Fibroblast of gingiva (primary cell): Measurements from ENCODE around the gene ZNF280D.
"Not testable (repeated sequence)": the region's sequence is repeated elsewhere in the genome, so short reads cannot be mapped to it uniquely, and the experiment has no call there.

ENCODE experiments used
- DNase-seq: peaks from one replicate; pipeline ENCODE4 v3.0.0-alpha.2; 2011; ENCODE audit warnings: low read depth

The ZNF280D gene, protein sequence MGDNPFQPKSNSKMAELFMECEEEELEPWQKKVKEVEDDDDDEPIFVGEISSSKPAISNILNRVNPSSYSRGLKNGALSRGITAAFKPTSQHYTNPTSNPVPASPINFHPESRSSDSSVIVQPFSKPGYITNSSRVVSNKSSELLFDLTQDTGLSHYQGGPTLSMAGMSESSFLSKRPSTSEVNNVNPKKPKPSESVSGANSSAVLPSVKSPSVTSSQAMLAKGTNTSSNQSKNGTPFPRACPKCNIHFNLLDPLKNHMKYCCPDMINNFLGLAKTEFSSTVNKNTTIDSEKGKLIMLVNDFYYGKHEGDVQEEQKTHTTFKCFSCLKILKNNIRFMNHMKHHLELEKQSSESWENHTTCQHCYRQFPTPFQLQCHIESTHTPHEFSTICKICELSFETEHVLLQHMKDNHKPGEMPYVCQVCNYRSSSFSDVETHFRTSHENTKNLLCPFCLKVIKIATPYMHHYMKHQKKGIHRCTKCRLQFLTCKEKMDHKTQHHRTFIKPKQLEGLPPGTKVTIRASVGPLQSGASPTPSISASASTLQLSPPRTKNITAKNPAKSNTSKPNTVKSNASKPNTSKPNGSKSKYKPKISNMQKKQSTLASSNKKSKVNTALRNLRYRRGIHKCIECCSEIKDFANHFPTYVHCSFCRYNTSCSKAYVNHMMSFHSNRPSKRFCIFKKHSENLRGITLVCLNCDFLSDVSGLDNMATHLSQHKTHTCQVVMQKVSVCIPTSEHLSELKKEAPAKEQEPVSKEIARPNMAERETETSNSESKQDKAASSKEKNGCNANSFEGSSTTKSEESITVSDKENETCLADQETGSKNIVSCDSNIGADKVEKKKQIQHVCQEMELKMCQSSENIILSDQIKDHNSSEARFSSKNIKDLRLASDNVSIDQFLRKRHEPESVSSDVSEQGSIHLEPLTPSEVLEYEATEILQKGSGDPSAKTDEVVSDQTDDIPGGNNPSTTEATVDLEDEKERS

GRCh38 chr15:56733136-56734012, at the start of gene ZNF280D:
TSS of gene ZNF280D (minus strand) at chr15:56733509. CDS start at chr15:56707109, 26,400 bp downstream.
- DNase-seq, result peak; percentile 93

GRCh38 chr15:56782306-56782705, 49.0 kb upstream of the ZNF280D start:
- no peak for DNase-seq

DNA sequence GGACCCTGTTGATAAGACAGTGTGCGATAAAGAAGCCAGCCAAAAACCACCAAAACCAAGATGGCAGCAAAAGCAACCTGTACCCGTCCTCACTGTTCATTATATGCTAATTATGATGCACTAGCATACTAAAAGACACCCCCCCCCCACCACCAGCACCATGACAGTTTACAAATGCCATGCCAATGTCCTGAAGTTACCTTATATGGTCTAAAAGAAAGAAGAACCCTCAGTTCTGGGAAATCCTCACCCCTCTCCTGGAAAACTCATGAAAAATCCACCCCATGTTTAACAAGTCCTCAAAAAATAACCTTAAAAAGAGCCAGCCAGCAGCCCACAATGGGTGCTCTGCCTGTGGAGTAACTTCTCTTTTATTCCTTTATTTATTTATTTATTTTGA, 48.4 kb upstream of the ZNF280D start:
- no peak for DNase-seq

GRCh38 chr15:56780102-56780725, 46.9 kb upstream of the ZNF280D start:
- not testable (repeated sequence) for DNase-seq

DNA sequence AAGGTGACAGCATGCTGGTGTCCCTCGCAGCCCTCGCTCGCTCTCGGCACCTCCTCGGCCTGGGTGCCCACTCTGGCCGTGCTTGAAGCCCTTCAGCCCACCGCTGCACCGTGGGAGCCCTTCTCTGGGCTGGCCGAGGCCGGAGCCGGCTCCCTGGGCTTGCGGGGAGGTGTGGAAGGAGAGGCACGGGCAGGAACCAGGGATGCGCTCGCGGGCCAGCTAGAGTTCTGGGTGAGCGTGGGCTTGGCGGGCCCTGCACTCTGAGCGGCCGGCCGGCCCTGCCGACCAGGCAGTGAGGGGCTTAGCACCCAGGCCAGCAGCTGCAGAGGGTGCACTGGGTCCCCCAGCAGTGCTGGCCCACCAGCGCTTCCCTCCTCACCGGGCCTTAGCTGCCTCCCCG, 46.1 kb upstream of the ZNF280D start:
- DNase-seq, result not testable (repeated sequence)

- DNase-seq, result no peak
Measured at GRCh38 chr15:56778761-56779160, 45.5 kb upstream of the ZNF280D start.

GRCh38 chr15:56776839-56777238, 43.5 kb upstream of the ZNF280D start:
- no peak for DNase-seq

DNA sequence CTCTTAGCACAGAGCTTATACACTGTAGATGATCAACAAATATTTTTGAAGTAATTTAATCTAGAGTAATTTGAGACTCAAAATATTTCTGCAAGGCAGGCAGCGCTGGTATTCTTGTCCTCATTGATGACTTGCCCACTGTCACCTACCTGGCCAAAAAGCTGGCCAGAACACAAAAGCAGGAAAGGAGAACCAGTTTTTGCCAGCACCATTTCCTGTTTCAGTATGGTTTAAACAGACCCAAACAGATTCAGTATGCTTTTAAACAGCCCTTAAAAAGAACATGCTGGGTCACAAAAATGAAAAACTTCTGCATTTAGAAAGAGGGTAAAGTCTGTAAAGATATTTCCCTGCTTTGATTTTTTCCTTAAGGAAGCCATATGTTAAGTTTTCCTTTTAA, 42.3 kb upstream of the ZNF280D start:
- no peak for DNase-seq

DNA sequence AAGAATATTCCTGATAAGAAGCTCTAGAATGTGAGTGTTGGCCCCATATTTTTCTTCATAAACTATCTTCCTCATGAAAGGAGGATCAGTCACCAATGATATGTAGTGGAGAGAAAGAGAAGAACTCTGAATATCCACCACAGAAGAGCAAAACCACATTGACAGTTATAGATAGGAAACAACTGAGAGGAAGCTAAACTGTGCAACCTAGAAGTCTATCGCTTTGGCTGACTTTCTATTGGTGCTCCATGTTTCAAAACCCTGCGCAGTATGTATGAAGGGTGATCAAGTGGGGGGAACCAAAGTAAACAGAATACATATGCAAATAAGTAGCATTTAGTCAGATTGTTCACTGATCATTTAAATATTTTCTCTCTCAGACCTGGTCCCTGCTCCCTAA, 41.0 kb upstream of the ZNF280D start:
- no peak for DNase-seq

DNA sequence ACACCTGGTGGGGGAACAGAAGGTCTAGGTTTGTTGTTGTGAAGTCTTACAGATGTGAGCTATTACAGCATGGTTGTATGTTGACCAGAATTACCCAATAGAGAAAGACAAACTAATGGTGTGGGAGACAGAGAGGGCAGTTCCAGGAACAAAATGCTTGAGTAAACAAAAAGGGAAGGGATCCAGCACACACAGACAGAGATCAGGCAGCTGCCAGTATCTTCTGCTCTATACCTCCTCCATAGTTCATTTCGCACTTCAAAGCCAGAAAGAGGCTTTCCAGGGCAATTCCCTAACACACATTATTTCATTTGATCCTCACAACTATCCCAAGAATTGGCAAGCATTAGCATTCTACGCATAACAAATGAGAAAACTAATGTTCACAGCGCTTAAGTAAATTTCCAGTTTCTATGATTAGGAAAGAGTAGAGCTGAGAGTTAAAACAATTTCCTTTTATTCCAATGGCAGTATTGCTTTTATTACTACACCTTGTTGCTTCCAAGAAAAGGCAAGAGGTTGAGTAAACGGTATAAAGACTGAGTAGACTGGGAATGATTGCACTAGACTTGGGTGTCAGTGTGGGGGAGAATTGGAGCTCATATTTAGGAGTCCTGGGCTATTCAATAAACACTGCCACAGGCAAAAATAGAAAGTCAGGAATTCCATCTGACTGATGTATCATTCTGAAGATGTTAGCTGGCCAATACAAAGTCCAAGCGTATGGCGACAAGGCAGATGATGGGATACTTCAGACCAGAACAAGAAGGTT, 39.7 kb upstream of the ZNF280D start:
- DNase-seq, result peak; percentile 64

- DNase-seq, result no peak
Measured at GRCh38 chr15:56770173-56770572, 36.9 kb upstream of the ZNF280D start.

DNA sequence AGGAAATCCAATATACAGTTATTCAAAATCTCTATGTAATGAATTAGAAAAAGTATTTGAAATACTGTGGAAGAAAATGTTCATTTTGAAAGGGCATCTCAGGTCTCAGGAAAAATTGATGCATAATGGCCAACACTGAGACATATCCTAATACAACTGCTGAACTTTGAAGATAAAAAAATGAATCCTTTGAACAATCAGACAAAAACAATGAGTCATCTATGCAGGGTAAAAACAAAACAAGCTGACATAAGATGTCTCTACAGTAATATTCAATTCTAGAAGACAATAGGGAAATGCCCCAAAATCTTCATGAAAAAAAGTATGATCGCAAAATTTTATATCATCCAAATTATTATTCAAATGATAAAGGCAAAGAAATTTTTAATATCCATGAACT, 34.0 kb upstream of the ZNF280D start:
- DNase-seq, result no peak

GRCh38 chr15:56765251-56765650, 31.9 kb upstream of the ZNF280D start:
- peak; percentile 89 for DNase-seq

- no peak for DNase-seq
Measured at GRCh38 chr15:56763141-56763895, 30.0 kb upstream of the ZNF280D start.

DNA sequence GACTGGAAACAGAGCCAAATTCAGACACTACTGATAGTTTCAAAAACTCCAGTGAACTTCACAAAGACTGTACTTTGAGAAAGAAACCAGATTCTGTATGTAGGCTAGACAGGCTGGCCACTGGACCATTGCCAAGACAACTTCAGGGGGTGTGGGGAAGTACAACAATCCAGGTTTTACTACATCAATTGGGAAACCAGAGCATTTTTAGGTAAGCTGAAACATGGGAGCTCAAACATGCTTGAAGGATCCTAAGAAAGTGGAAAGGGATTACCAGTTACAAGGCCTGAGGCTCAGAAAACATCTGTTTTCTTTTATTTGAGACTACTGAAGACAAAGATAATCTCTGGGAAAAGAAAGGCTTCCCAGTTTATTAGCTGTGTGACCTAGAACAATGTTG, 26.9 kb upstream of the ZNF280D start:
- DNase-seq, result peak; percentile 16

DNA sequence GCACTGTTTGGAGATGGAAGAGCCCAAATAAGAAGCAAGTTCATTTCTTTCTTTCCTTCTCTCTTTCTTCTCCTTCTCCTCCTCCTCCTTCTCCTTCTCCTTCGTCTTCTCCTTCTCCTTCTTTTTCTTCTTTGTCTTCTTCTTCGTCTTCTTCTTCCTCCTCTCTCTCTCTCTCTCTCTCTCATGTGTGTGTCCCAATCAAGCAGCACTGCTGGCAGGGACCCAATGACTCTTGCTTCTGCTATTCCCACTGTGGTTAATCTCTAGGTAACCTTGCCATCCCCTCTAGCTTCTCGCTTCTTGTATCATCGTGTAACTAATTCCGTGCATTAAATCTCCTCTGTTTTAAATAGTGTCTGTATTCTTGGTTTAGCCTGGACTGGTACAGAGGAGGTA, 26.1 kb upstream of the ZNF280D start:
- DNase-seq, result peak; percentile 89

DNA sequence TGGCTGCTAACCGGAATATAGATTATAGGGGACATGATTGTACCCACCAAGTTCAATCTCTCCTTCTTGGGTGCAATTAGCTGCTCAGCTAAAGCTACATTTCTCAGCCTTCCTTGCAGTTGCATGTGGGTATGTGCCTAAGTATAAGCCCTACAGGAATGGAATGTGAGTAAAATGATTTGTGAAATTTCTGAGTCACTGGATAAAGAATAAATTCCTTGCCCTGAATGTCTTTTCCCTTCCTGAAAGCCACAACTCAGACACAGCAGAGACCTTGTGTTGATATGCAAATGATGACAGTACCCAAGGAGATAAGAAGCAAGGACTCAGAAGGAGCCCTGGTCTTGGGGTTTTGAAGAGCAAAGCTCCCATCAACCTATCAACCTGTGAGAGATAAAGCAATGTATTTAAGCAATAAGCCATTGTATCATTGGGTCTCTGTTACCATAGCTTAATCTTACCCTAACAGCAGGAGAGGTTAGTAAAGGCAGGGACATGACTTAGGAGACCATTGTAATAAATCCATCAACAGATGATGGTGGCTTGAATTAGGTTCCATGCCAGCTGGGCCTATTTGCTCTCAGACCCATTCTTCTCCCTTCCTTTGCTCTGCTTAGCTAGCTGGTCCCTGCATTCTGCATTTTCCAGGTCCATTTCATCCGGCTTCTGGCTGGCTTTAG, 25.6 kb upstream of the ZNF280D start:
- peak; percentile 47 for DNase-seq

GRCh38 chr15:56757875-56758274, 24.6 kb upstream of the ZNF280D start:
- DNase-seq, result no peak

- peak; percentile 66 for DNase-seq
Measured at GRCh38 chr15:56754772-56755370, 21.6 kb upstream of the ZNF280D start.
